Activated gamma-delta T cell treated with anti-CD3 and anti-CD28 coated beads, Interleukin-2, amount 50 U/mL, for 16 hours (primary cell): ENCODE data around the gene PPM1B.
"Not testable (repeated sequence)": the region's sequence is repeated elsewhere in the genome, so short reads cannot be mapped to it uniquely, and the experiment has no call there.

Experiments
- DNase-seq: peaks from one replicate; pipeline ENCODE4 v3.0.0-alpha.2; 2020; ENCODE audit warnings: low read depth

The PPM1B gene

DNA sequence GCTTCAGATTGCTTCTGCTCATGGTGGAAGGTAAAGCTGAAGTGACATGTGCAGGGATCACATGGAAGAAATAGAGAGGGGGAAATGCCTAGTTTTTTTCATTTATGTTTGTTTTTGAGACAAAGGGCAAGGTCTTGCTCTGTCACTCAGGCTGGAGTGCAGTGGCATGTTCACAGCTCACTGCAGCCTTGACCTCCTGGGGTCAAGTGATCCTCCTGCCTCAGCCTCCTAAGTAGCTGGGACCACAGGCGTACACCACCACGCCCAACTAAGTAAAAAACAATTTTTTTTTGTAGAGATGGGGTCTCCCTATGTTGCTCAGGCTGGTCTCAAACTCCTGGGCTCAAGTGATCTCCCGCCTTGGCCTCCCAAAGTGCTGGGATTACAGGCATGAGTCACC is 87.0 kb downstream of the PPM1B start:
- DNase-seq, result not testable (repeated sequence)

DNA sequence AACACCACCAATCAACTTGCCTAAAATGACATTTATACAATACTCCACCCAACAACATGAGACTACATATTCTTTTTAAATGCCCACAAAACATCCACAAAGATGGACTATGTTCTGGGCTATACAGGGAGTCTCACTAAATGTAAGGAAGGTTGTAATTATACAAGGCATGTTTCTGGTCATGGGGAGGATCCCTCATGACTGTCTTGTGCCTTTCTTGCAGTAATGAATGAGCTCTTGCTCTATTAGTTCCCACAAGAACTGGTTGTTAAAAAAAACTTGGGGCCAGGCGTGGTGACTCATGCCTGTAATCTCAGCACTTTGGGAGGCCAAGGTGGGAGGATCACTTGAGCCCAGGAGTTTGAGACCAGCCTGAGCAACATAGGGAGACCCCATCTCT is 89.1 kb downstream of the PPM1B start:
- DNase-seq, result not testable (repeated sequence)

DNA sequence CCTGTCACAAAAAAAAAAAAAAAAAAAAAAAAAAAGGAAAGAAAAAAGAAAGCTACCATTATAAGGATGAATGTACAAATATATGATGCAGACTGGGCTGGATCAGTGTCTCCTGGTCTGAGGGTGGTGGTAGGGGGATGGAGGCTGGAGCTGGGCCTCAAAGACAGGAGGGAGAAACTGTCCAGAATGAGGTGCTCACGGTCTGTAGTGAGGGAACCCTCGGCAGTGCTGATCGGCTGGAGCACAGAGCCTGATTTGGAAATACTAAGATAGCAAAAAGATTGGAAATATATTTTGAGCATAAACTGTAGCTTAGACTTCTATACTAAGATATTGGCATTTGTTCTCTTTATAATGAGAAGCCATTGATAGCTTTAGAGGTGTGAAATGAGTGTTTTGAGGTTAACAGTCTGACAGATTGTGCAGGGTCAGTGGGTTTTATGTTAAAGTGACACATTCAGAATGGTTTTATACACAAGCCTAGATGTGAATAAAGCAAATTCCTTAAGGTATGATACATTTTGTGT is 98.7 kb downstream of the PPM1B start:
- no peak for DNase-seq

- DNase-seq, result no peak
Observed at GRCh38 chr2:44267796-44268648, 99.3 kb downstream of the PPM1B start.

- no peak for DNase-seq
Observed at GRCh38 chr2:44269831-44270230, 101.2 kb downstream of the PPM1B start.

GRCh38 chr2:44271296-44271695 is 102.6 kb downstream of the PPM1B start:
- no peak for DNase-seq

- no peak for DNase-seq
Observed at GRCh38 chr2:44273076-44273475, 104.4 kb downstream of the PPM1B start.

DNA sequence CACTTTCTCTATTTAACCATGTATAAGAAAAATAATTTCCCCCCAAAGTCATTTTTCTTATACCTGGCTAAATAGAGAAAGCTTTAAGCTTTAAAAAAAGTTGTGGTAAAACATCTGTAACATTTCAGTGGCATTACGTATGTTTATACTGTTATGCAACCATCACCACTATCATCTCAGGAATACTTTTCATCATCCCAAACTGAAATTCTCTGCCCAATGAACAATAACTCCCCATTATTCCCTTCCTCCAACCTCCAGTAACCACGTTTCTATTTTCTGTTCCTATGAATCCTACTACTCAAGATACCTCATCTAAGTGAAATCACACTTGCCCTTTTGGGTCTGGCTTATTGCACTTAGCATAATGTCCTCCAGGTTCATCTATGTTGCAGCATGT is 104.9 kb downstream of the PPM1B start:
- no peak for DNase-seq

DNA sequence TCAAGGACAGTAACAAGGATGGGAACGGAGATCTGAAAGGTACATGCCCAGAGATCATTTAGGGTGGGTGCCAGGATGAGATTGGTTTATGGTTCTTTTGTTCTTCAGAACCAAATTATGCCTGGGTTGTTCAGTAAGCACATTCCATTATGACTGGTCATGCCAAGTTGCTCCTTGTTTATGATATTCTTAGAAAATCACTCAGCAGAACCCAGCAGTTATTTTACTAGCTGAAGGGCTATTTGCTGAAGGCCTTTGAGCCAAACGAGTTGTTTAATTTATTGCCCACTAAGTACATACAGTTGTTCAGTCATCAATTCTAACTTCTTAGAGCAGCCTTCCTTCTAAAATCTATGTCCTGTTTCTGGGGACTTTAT is 107.2 kb downstream of the PPM1B start:
- no peak for DNase-seq

- no peak for DNase-seq
Observed at GRCh38 chr2:44277541-44277940, 108.9 kb downstream of the PPM1B start.

DNA sequence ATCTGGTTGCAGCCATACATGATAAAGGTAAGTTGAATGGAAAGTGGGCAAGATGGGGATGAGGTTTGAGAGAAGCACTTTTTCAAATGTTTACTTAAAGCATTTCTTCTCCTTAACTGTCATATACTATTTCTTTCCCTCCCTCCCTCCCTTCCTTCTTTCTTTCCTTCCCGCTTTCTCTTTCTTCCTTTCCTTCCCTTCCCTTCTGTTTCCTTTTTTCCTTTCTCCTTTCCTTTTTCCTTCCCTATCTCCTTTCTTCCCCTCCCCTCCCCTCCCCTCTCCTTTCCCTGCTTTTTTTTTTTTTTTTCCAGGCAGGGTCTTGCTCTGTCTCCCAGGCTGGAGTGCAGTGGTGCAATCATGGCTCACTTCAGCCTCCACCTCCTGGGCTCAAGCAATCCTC is 112.2 kb downstream of the PPM1B start:
- DNase-seq, result no peak
